WTC11 (cell line): Measurements from ENCODE around the gene PAEP.

Source experiments
- CTCF ChIP-seq: fragments of 200-600 bp; IDR thresholded peaks from 2 replicates; pipeline ENCODE4 v1.8.0; 2022; ENCODE audit warnings: antibody characterized with exemption
- NR3C1 ChIP-seq: sonication (generic); formaldehyde crosslinking; conservative IDR thresholded peaks from 2 replicates; pipeline ENCODE4 v1.8.1; 2023; ENCODE audit warnings: low read depth, mild to moderate bottlenecking, missing genetic modification reagents

GRCh38 chr9:135573124-135573523, 11.6 kb downstream of the PAEP start:
- TF ChIP-seq CTCF = no peak
- no peak for TF ChIP-seq NR3C1 (CRISPR knock-in tag)
